ENCODE measurements around the gene TMEM52B. TPM values are rescaled to one million over a fixed set of nuclear protein-coding genes. Genes with fewer than 3 reads are reported as not detected.
A peak's percentile ranks its signal among the peaks of the same experiment; 100 is the strongest.
"Not testable (repeated sequence)": the region's sequence is repeated elsewhere in the genome, so short reads cannot be mapped to it uniquely, and the experiment has no call there.

Gene TMEM52B
- total RNA-seq, 1 donor from 2014 or later, result not detected

GRCh38 chr12:10214136-10214894 is 35.5 kb downstream of the TMEM52B start:
- no peak for DNase-seq (ENCODE audit: extremely low spot score, unreplicated experiment)
- Mint-ChIP-seq H3K27me3 (ENCODE audit: unreplicated experiment) (no peaks in the 10 kb centered on the region), H3K27ac (ENCODE audit: unreplicated experiment) (peak overlapping the region; percentile 99), H3K4me3 (ENCODE audit: unreplicated experiment) (peak overlapping the region; percentile 89), H3K4me1 (ENCODE audit: unreplicated experiment) (peaks cover 20% of the 10 kb centered on the region), H3K9me3 (ENCODE audit: unreplicated experiment) (no peaks in the 10 kb centered on the region), H3K36me3 (ENCODE audit: unreplicated experiment) (peaks cover 6% of the 10 kb centered on the region)
- no peak for TF ChIP-seq CTCF (IDR thresholded peaks at IDR 0.05)

DNA sequence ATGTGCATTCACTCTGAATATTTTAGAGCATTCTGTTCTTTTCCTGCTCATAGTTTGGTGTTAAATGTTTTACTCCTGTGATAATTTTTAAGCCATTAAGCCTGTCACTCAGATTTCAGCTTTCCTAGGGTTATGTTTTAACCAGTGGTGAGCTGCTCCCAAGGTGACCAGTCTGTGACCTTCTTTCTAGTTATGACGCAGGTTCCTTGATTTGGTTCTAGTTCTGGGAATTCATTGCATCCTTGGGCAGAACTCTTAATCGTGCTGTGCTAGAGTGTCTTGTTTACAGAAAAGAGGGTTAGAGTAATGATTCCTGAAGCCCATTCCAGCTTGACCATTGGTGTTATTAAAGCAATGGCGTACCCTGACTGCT is 36.0 kb downstream of the TMEM52B start:
- Mint-ChIP-seq H3K4me3 (ENCODE audit: unreplicated experiment) (peak overlapping the region; percentile 89), H3K27me3 (ENCODE audit: unreplicated experiment) (no peaks in the 10 kb centered on the region), H3K4me1 (ENCODE audit: unreplicated experiment) (peaks cover 20% of the 10 kb centered on the region), H3K27ac (ENCODE audit: unreplicated experiment) (peak overlapping the region; percentile 99), H3K9me3 (ENCODE audit: unreplicated experiment) (no peaks in the 10 kb centered on the region), H3K36me3 (ENCODE audit: unreplicated experiment) (peaks cover 6% of the 10 kb centered on the region)
- DNase-seq (ENCODE audit: extremely low spot score, unreplicated experiment), result no peak
- TF ChIP-seq CTCF (IDR thresholded peaks at IDR 0.05), result no peak

DNA sequence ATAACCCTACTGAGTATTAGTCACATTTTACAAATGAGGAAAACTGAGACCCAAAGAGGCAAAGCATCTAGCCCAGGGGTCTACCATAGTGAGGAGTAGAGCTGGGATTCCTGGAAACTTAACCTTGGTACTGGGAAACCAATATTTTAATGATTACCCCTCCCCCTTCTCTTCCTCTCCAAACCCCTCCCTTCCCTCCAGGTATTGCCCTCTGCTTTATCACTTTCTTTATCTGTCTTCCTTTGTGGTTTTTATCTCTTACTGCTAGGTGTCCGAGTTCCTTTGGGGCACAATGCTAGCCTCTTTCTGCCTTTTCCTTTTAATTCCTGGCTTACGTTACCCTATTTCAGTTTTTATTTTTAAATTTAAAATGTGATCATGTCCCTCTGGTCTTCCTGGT is 36.6 kb downstream of the TMEM52B start:
- Mint-ChIP-seq H3K36me3 (ENCODE audit: unreplicated experiment) (peaks cover 9% of the 10 kb centered on the region), H3K9me3 (ENCODE audit: unreplicated experiment) (no peaks in the 10 kb centered on the region), H3K27ac (ENCODE audit: unreplicated experiment) (peak overlapping the region; percentile 99), H3K4me1 (ENCODE audit: unreplicated experiment) (peaks cover 20% of the 10 kb centered on the region), H3K27me3 (ENCODE audit: unreplicated experiment) (no peaks in the 10 kb centered on the region), H3K4me3 (ENCODE audit: unreplicated experiment) (peak overlapping the region; percentile 89)
- DNase-seq (ENCODE audit: extremely low spot score, unreplicated experiment), result no peak
- no peak for TF ChIP-seq CTCF (IDR thresholded peaks at IDR 0.05)

GRCh38 chr12:10215946-10216345 is 37.1 kb downstream of the TMEM52B start:
- H3K9me3 Mint-ChIP-seq (ENCODE audit: unreplicated experiment); H3K4me3 Mint-ChIP-seq (ENCODE audit: unreplicated experiment); DNase-seq (ENCODE audit: extremely low spot score, unreplicated experiment); H3K27ac Mint-ChIP-seq (ENCODE audit: unreplicated experiment); H3K27me3 Mint-ChIP-seq (ENCODE audit: unreplicated experiment): not testable (repeated sequence)
- Mint-ChIP-seq H3K4me1 (ENCODE audit: unreplicated experiment) (peaks cover 20% of the 10 kb centered on the region), H3K36me3 (ENCODE audit: unreplicated experiment) (peaks cover 14% of the 10 kb centered on the region)

DNA sequence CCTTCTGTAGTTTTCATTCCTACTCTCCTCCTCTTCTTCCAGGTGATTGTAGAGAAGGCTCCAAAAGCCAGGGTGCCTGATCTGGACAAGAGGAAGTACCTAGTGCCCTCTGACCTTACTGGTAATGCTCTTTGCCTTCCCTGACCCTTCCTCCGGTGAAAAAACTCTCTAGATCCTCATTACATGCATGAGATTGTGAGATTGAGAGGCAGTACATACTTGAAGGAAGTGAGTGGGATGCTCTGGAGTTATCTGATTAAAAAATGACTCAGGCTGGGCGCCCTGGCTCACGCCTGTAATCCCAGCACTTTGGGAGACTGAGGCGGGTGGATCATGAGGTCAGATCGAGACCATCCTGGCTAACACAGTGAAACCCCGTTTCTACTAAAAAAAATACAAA is 39.2 kb downstream of the TMEM52B start:
- no peak for TF ChIP-seq CTCF (IDR thresholded peaks at IDR 0.05)
- H3K4me1 Mint-ChIP-seq (ENCODE audit: unreplicated experiment), result peaks cover 15% of the 10 kb centered on the region
- no peaks in the 10 kb centered on the region for H3K27me3 Mint-ChIP-seq (ENCODE audit: unreplicated experiment)
- H3K9me3 Mint-ChIP-seq (ENCODE audit: unreplicated experiment), result no peaks in the 10 kb centered on the region
- no peak overlapping the region for H3K4me3 Mint-ChIP-seq (ENCODE audit: unreplicated experiment)
- H3K36me3 Mint-ChIP-seq (ENCODE audit: unreplicated experiment), result peaks cover 34% of the 10 kb centered on the region
- no peak for DNase-seq (ENCODE audit: extremely low spot score, unreplicated experiment)
- no peak overlapping the region for H3K27ac Mint-ChIP-seq (ENCODE audit: unreplicated experiment)

Data from osteocyte (in vitro differentiated cells).